HEK293 (cell line): ENCODE data around the gene GHRL.

ENCODE experiments used
- CTCF ChIP-seq: fragments of 450-650 bp; formaldehyde crosslinking; IDR thresholded peaks from 2 replicates; pipeline ENCODE4 v1.5.1; 2016; ENCODE audit warnings: missing biosample characterization, missing genetic modification characterization
- PRDM1 ChIP-seq: fragments of 450-650 bp; formaldehyde crosslinking; IDR thresholded peaks from 2 replicates; pipeline ENCODE4; 2016; ENCODE audit warnings: missing biosample characterization, missing genetic modification characterization
- PRDM10 ChIP-seq: fragments of 450-650 bp; formaldehyde crosslinking; IDR thresholded peaks from 2 replicates; pipeline ENCODE4 v1.5.1; 2016; ENCODE audit warnings: missing biosample characterization, missing genetic modification characterization
- ZFP3 ChIP-seq: fragments of 450-650 bp; formaldehyde crosslinking; IDR thresholded peaks from 2 replicates; pipeline ENCODE4 v1.5.1; 2016; ENCODE audit warnings: low read depth, missing biosample characterization, missing genetic modification characterization
- ZNF175 ChIP-seq: fragments of 450-650 bp; formaldehyde crosslinking; IDR thresholded peaks from 2 replicates; pipeline ENCODE4 v1.5.1; 2016; ENCODE audit warnings: missing biosample characterization, missing genetic modification characterization
- ZNF202 ChIP-seq: fragments of 450-650 bp; formaldehyde crosslinking; IDR thresholded peaks from 2 replicates; pipeline ENCODE4 v1.5.1; 2016; ENCODE audit warnings: missing biosample characterization, missing genetic modification characterization, borderline replicate concordance
- ZNF510 ChIP-seq: fragments of 450-650 bp; formaldehyde crosslinking; IDR thresholded peaks from 2 replicates; pipeline ENCODE4 v1.5.1; 2018; ENCODE audit warnings: mild to moderate bottlenecking, missing genetic modification characterization, missing biosample characterization; ENCODE audit not compliant: insufficient replicate concordance
- ZNF544 ChIP-seq: fragments of 450-650 bp; formaldehyde crosslinking; IDR thresholded peaks from 2 replicates; pipeline ENCODE4 v1.5.0; 2017; ENCODE audit warnings: missing biosample characterization, missing genetic modification characterization
- ZNF610 ChIP-seq: fragments of 450-650 bp; formaldehyde crosslinking; IDR thresholded peaks from 2 replicates; pipeline ENCODE4 v1.5.1; 2016; ENCODE audit warnings: missing biosample characterization, missing genetic modification characterization, borderline replicate concordance
- TF ChIP-seq, protein P1 (sequence below): fragments of 450-650 bp; formaldehyde crosslinking; IDR thresholded peaks from 2 replicates; pipeline ENCODE4 v1.5.1; 2016; ENCODE audit warnings: missing biosample characterization, missing genetic modification characterization
- TF ChIP-seq, protein P2 (sequence below): fragments of 450-650 bp; formaldehyde crosslinking; IDR thresholded peaks from 2 replicates; pipeline ENCODE4 v1.5.1; 2016; ENCODE audit warnings: missing biosample characterization, missing genetic modification characterization

DNA sequence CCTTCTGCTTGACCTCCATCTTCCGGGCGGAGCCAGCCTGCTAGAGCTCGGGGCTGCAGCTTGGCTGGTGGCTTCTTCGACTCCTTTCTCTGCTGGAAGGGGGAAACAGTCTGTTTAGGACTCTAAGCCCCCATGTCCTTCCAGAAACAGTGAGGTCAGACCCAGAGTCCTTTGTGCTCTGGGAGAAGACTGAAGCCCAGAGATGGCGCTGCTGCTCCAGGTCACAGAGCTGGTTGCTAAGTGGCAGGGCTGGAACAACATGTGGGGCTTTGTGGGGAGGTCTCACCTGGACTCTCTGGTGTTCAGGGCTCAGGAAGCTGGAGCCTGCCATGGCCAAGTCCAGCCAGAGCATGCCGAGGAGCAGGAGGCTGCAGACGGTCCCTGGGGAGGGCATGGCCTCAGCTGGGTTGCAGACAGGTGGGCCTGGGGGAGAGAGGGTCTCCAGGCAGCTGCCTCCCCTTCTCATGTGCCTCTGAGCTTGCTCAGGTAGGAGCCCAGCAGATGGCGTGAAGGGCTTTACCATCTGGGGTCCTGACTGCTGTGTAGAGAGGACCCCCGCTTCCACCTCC lies 2.9 kb downstream of the GHRL start:
- no peak for TF ChIP-seq CTCF (tag by site-specific recombination)
- TF ChIP-seq PRDM1 (tag by site-specific recombination) = no peak
- no peak for TF ChIP-seq ZNF510 (tag by site-specific recombination)
- TF ChIP-seq PRDM10 (tag by site-specific recombination) = no peak
- TF ChIP-seq ZNF202 (tag by site-specific recombination) = no peak
- no peak for TF ChIP-seq ZFP3 (tag by site-specific recombination)
- TF ChIP-seq, protein P1, sequence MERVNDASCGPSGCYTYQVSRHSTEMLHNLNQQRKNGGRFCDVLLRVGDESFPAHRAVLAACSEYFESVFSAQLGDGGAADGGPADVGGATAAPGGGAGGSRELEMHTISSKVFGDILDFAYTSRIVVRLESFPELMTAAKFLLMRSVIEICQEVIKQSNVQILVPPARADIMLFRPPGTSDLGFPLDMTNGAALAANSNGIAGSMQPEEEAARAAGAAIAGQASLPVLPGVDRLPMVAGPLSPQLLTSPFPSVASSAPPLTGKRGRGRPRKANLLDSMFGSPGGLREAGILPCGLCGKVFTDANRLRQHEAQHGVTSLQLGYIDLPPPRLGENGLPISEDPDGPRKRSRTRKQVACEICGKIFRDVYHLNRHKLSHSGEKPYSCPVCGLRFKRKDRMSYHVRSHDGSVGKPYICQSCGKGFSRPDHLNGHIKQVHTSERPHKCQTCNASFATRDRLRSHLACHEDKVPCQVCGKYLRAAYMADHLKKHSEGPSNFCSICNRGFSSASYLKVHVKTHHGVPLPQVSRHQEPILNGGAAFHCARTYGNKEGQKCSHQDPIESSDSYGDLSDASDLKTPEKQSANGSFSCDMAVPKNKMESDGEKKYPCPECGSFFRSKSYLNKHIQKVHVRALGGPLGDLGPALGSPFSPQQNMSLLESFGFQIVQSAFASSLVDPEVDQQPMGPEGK (tag by site-specific recombination) = no peak
- no peak for TF ChIP-seq ZNF175 (tag by site-specific recombination)
- TF ChIP-seq, protein P2, sequence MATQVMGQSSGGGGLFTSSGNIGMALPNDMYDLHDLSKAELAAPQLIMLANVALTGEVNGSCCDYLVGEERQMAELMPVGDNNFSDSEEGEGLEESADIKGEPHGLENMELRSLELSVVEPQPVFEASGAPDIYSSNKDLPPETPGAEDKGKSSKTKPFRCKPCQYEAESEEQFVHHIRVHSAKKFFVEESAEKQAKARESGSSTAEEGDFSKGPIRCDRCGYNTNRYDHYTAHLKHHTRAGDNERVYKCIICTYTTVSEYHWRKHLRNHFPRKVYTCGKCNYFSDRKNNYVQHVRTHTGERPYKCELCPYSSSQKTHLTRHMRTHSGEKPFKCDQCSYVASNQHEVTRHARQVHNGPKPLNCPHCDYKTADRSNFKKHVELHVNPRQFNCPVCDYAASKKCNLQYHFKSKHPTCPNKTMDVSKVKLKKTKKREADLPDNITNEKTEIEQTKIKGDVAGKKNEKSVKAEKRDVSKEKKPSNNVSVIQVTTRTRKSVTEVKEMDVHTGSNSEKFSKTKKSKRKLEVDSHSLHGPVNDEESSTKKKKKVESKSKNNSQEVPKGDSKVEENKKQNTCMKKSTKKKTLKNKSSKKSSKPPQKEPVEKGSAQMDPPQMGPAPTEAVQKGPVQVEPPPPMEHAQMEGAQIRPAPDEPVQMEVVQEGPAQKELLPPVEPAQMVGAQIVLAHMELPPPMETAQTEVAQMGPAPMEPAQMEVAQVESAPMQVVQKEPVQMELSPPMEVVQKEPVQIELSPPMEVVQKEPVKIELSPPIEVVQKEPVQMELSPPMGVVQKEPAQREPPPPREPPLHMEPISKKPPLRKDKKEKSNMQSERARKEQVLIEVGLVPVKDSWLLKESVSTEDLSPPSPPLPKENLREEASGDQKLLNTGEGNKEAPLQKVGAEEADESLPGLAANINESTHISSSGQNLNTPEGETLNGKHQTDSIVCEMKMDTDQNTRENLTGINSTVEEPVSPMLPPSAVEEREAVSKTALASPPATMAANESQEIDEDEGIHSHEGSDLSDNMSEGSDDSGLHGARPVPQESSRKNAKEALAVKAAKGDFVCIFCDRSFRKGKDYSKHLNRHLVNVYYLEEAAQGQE (tag by site-specific recombination) = no peak
- no peak for TF ChIP-seq ZNF544 (tag by site-specific recombination)
- no peak for TF ChIP-seq ZNF610
